Activated CD4-positive, alpha-beta T cell treated with anti-CD3 and anti-CD28 coated beads, Interleukin-2, amount 50 U/mL, for 4 hours (primary cell): Measurements from ENCODE around the gene FRY.

Source experiments
- DNase-seq, 2 experiments: peaks; one replicate each; pipeline ENCODE4 v3.0.0-alpha.2; 2020

Gene FRY

GRCh38 chr13:32136061-32136460 is 104.5 kb downstream of the FRY start:
- no peak for DNase-seq

GRCh38 chr13:32136716-32137115 is 105.1 kb downstream of the FRY start:
- DNase-seq, result no peak

GRCh38 chr13:32139251-32139650 is 107.7 kb downstream of the FRY start:
- DNase-seq, result no peak

- no peak for DNase-seq
Observed at GRCh38 chr13:32140109-32140508, 108.5 kb downstream of the FRY start.

- no peak for DNase-seq
Observed at GRCh38 chr13:32141462-32141861, 109.9 kb downstream of the FRY start.

- no peak for DNase-seq
Observed at GRCh38 chr13:32142115-32142514, 110.5 kb downstream of the FRY start.

GRCh38 chr13:32142956-32143375 is 111.4 kb downstream of the FRY start:
- no peak for DNase-seq

GRCh38 chr13:32147193-32147592 is 115.6 kb downstream of the FRY start:
- DNase-seq, result no peak

- no peak for DNase-seq
Observed at GRCh38 chr13:32147976-32148375, 116.4 kb downstream of the FRY start.

GRCh38 chr13:32150239-32150638 is 118.7 kb downstream of the FRY start:
- no peak for DNase-seq

GRCh38 chr13:32150794-32151193 is 119.2 kb downstream of the FRY start:
- DNase-seq, result no peak

GRCh38 chr13:32151240-32151639 is 119.7 kb downstream of the FRY start:
- DNase-seq, result no peak

- DNase-seq, result no peak
Observed at GRCh38 chr13:32153056-32153455, 121.5 kb downstream of the FRY start.

- DNase-seq, result no peak
Observed at GRCh38 chr13:32159137-32159869, 127.7 kb downstream of the FRY start.

GRCh38 chr13:32162395-32163005 is 130.9 kb downstream of the FRY start:
- DNase-seq, result no peak

- DNase-seq, result no peak
Observed at GRCh38 chr13:32164622-32165268, 133.2 kb downstream of the FRY start.

GRCh38 chr13:32165796-32166195 is 134.2 kb downstream of the FRY start:
- no peak for DNase-seq

- no peak for DNase-seq
Observed at GRCh38 chr13:32168131-32168530, 136.6 kb downstream of the FRY start.

GRCh38 chr13:32170841-32171240 is 139.3 kb downstream of the FRY start:
- no peak for DNase-seq

GRCh38 chr13:32173881-32174280 is 142.3 kb downstream of the FRY start:
- no peak for DNase-seq

GRCh38 chr13:32174366-32174765 is 142.8 kb downstream of the FRY start:
- no peak for DNase-seq

GRCh38 chr13:32175307-32175706 is 143.7 kb downstream of the FRY start:
- no peak for DNase-seq

- DNase-seq, result no peak
Observed at GRCh38 chr13:32175943-32176342, 144.4 kb downstream of the FRY start.

GRCh38 chr13:32176696-32177095 is 145.1 kb downstream of the FRY start:
- no peak for DNase-seq
